Coronary artery (tissue), 2 donors: ENCODE data around the gene CSTF1.

Experiments
- DNase-seq: peaks from one replicate; pipeline ENCODE4 v3.0.0-alpha.2; 2017; ENCODE audit warnings: low spot score
- H3K27ac ChIP-seq, 2 donors: fragments of 200-600 bp; sonication (generic); one replicate each; pipeline ENCODE4 v1.5.1; 2016 to 2019
- H3K4me3 ChIP-seq: fragments of 200-600 bp; sonication (generic); 2 replicates; pipeline ENCODE4 v1.5.1; 2016; ENCODE audit warnings: mild to moderate bottlenecking, moderate library complexity
- TF ChIP-seq, protein P1 (sequence below): fragments of 200-600 bp; sonication (generic); IDR thresholded peaks from one replicate; pipeline ENCODE4 v1.5.1; 2019; ENCODE audit warnings: antibody characterized with exemption

The CSTF1 gene

DNA sequence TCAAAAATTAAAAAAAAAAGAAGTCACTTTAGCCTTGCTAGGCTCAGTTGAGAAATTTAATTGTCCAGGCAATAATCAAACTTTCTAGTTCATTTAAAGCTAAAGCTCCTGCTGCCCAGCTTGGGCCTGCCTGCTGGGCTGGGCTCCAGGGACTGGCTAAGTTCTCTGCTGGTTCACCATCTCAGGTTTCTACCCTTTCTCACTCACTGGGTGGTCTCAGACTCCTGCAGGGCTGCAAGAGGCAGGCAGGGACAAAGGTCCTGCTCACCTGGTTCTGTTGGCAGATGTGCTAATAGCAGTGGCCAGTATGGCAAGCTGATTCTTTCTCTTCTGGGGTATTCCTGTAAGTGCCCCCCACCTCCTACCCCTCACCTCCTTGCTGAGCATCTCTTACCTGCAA lies 54.8 kb downstream of the CSTF1 start:
- TF ChIP-seq, protein P1, sequence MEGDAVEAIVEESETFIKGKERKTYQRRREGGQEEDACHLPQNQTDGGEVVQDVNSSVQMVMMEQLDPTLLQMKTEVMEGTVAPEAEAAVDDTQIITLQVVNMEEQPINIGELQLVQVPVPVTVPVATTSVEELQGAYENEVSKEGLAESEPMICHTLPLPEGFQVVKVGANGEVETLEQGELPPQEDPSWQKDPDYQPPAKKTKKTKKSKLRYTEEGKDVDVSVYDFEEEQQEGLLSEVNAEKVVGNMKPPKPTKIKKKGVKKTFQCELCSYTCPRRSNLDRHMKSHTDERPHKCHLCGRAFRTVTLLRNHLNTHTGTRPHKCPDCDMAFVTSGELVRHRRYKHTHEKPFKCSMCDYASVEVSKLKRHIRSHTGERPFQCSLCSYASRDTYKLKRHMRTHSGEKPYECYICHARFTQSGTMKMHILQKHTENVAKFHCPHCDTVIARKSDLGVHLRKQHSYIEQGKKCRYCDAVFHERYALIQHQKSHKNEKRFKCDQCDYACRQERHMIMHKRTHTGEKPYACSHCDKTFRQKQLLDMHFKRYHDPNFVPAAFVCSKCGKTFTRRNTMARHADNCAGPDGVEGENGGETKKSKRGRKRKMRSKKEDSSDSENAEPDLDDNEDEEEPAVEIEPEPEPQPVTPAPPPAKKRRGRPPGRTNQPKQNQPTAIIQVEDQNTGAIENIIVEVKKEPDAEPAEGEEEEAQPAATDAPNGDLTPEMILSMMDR = no peak

GRCh38 chr20:56449459-56449858 lies 57.0 kb downstream of the CSTF1 start:
- TF ChIP-seq, protein P1 = no peak
- Histone ChIP-seq H3K27ac (no peak overlapping the region), H3K4me3 (no peak overlapping the region)
- no peak for DNase-seq

More for the DNA sequence above, 54.8 kb downstream of the CSTF1 start:
- DNase-seq = no peak
- Histone ChIP-seq H3K27ac (no peak overlapping the region), H3K4me3 (no peak overlapping the region)

- TF ChIP-seq, protein P1 = no peak
- DNase-seq = no peak
- no peak overlapping the region for H3K4me3 ChIP-seq
- H3K27ac ChIP-seq = no peak overlapping the region
Measured at GRCh38 chr20:56451056-56451765, 58.8 kb downstream of the CSTF1 start.

DNA sequence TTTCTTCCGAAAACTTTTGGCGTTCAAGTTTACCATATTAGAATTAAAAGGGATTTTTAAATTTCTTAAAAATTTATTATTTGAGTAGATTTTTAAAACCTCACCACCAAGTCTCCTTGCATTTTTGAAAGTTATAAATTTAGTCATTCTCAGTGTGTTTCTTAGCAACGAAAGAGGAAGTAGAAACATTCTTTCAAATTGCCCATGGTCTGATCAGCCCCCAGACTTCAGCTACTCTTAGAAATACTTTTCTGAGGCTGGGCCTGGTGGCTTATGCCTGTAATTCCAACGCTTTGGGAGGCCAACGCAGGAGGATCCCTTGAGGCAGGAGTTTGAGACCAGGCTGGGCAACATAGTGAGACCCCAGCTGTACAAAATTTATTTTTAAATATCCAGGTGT lies 60.9 kb downstream of the CSTF1 start:
- no peak for DNase-seq
- TF ChIP-seq, protein P1 = no peak
- no peak overlapping the region for H3K27ac ChIP-seq
- H3K4me3 ChIP-seq = no peak overlapping the region

- TF ChIP-seq, protein P1 = no peak
- Histone ChIP-seq H3K27ac (no peak overlapping the region), H3K4me3 (no peak overlapping the region)
- no peak for DNase-seq
Measured at GRCh38 chr20:56454754-56455153, 62.3 kb downstream of the CSTF1 start.
